HCT116 (cell line): Measurements from ENCODE around the gene ZDHHC14. TPM values are rescaled to one million over a fixed set of nuclear protein-coding genes. Genes with fewer than 3 reads are reported as not detected.

Experiments used
- ATAC-seq: fragments of 200-7000 bp; cut with Tn5 transposase; 2 replicates; pipeline ENCODE4 v1.9.1; 2020; ENCODE audit warnings: mild to moderate bottlenecking, moderate library complexity
- BruUV-seq: library from RNA; stranded (reverse); fragments of 400-500 nt; replicated peaks from 2 replicates; lab custom pipeline; 2021; lab: Mats Ljungman, UMichigan
- CTCF ChIA-PET: fragments of 300-600 bp; sonication (Branson Sonifier 250); formaldehyde crosslinking; loops from one replicate; lab custom pipeline; 2021; ENCODE audit warnings: antibody characterized with exemption; lab: Charles Lee
- POLR2A ChIA-PET: fragments of 300-600, 350-600 bp; sonication (Branson Sonifier 250); formaldehyde crosslinking; loops from one replicate; lab custom pipeline; 2021; ENCODE audit warnings: antibody characterized with exemption; lab: Charles Lee
- RAD21 ChIA-PET, 2 experiments: fragments of 300-600 bp; sonication (Branson Sonifier 250); formaldehyde crosslinking; loops; one replicate each; lab custom pipeline; 2023; ENCODE audit warnings: low total read pairs in 2 of 2; ENCODE audit not compliant: uncharacterized antibody in 2 of 2, unreplicated experiment in 2 of 2, low non-redundant PET in 1 of 2; lab: Charles Lee
- DNase-seq: peaks from one replicate; pipeline ENCODE4 v3.0.0-alpha.2; 2010; ENCODE audit warnings: low read depth, low spot score
- H2AFZ ChIP-seq: fragments of 200-600 bp; shearing (Covaris generic), sonication (generic); 2 replicates; pipeline ENCODE4 v1.6.1; 2017; ENCODE audit warnings: low read depth, mixed run types, mixed read lengths, antibody characterized with exemption, low read length; ENCODE audit not compliant: poor library complexity, severe bottlenecking
- H3K27ac ChIP-seq: 2 replicates; pipeline ENCODE4 v1.5.1; 2012; ENCODE audit warnings: low read depth, low read length
- H3K27me3 ChIP-seq: fragments of 200-600 bp; sonication (generic); 2 replicates; pipeline ENCODE4 v1.6.1; 2016; ENCODE audit warnings: mixed run types, low read length, mixed read lengths; ENCODE audit not compliant: insufficient read depth
- H3K36me3 ChIP-seq, 2 experiments: fragments of 200-500 bp in 1 of 2; fragments of 200-600 bp in 1 of 2; sonication (Bioruptor generic) in 1 of 2; sonication (generic) in 1 of 2; 2 replicates each; pipeline versions ENCODE4 v1.5.1 to v1.6.1; 2014 to 2016; ENCODE audit warnings: low read length in 2 of 2, inconsistent platforms in 1 of 2, mixed read lengths in 1 of 2, mixed run types in 1 of 2; ENCODE audit not compliant: insufficient read depth in 2 of 2, control insufficient read depth in 1 of 2
- H3K4me1 ChIP-seq, 2 experiments: fragments of 200-600 bp in 1 of 2; sonication (generic) in 1 of 2; 2 replicates each; pipeline versions ENCODE4 v1.5.1 to v1.6.1; 2012 to 2017; ENCODE audit warnings: low read length in 2 of 2, inconsistent platforms in 1 of 2, mild to moderate bottlenecking in 1 of 2, mixed read lengths in 1 of 2, mixed run types in 1 of 2, moderate library complexity in 1 of 2; ENCODE audit not compliant: insufficient read depth in 2 of 2, control insufficient read depth in 1 of 2
- H3K4me2 ChIP-seq: fragments of 200-600 bp; sonication (generic); 2 replicates; pipeline ENCODE4 v1.6.1; 2017; ENCODE audit warnings: mixed run types, low read length, mixed read lengths
- H3K4me3 ChIP-seq, 2 experiments: fragments of 200-600 bp in 1 of 2; sonication (generic) in 1 of 2; replicated peaks in 1 of 2; 2 replicates each; pipeline ENCODE4 v1.5.1; 2011 to 2016; ENCODE audit warnings: low read length in 2 of 2, control low read depth in 1 of 2, low read depth in 1 of 2, mild to moderate bottlenecking in 1 of 2, mixed read lengths in 1 of 2, mixed run types in 1 of 2
- H3K79me2 ChIP-seq: fragments of 200-600 bp; sonication (generic); 2 replicates; pipeline ENCODE4 v1.6.1; 2017; ENCODE audit warnings: mild to moderate bottlenecking, mixed run types, low read length, moderate library complexity, mixed read lengths; ENCODE audit not compliant: insufficient read depth
- H3K9ac ChIP-seq: fragments of 200-600 bp; sonication (generic); 2 replicates; pipeline ENCODE4 v1.6.1; 2016; ENCODE audit warnings: low read length, mixed read lengths
- H3K9me2 ChIP-seq: fragments of 200-600 bp; sonication (generic), shearing (Covaris generic); 2 replicates; pipeline ENCODE4 v1.6.1; 2017; ENCODE audit warnings: mixed run types, mild to moderate bottlenecking, moderate library complexity; ENCODE audit not compliant: insufficient read depth
- H3K9me3 ChIP-seq, 2 experiments: fragments of 200-500 bp in 1 of 2; fragments of 200-600 bp in 1 of 2; sonication (Bioruptor generic) in 1 of 2; sonication (generic) in 1 of 2; 2 replicates each; pipeline ENCODE4 v1.6.1; 2014 to 2017; ENCODE audit warnings: low read length in 2 of 2, mixed read lengths in 2 of 2, inconsistent platforms in 1 of 2, low read depth in 1 of 2, mild to moderate bottlenecking in 1 of 2, mixed run types in 1 of 2, moderate library complexity in 1 of 2; ENCODE audit not compliant: control insufficient read depth in 1 of 2, insufficient read depth in 1 of 2
- H4K20me1 ChIP-seq: fragments of 200-600 bp; sonication (generic), shearing (Covaris generic); 2 replicates; pipeline ENCODE4 v1.6.1; 2017; ENCODE audit warnings: mixed run types, mild to moderate bottlenecking, moderate library complexity; ENCODE audit not compliant: insufficient read depth
- ATF3 ChIP-seq: IDR thresholded peaks from 2 replicates; pipeline ENCODE4 v1.6.1; 2012
- CBX3 ChIP-seq: IDR thresholded peaks from 2 replicates; pipeline ENCODE4 v1.6.1; 2012; ENCODE audit warnings: low read depth
- CTCF ChIP-seq, 3 experiments: fragments of 200-600 bp in 1 of 3; sonication (generic) in 1 of 3; IDR thresholded peaks in 2 of 3; conservative IDR thresholded peaks in 1 of 3; 2 replicates each; pipeline ENCODE4 v1.5.1; 2012 to 2017; ENCODE audit warnings: low read depth in 2 of 3, low read length in 2 of 3, antibody characterized with exemption in 1 of 3, borderline replicate concordance in 1 of 3, control low read depth in 1 of 3, mild to moderate bottlenecking in 1 of 3, mixed read lengths in 1 of 3, mixed run types in 1 of 3, moderate library complexity in 1 of 3; ENCODE audit not compliant: insufficient read depth in 1 of 3
- EGR1 ChIP-seq: IDR thresholded peaks from 2 replicates; pipeline ENCODE4 v1.6.1; 2012; ENCODE audit warnings: low read depth
- ELF1 ChIP-seq: IDR thresholded peaks from 2 replicates; pipeline ENCODE4 v1.6.1; 2012; ENCODE audit warnings: low read depth, borderline replicate concordance
- EZH2 ChIP-seq: fragments of 200-600 bp; sonication (generic); IDR thresholded peaks from 2 replicates; pipeline ENCODE4 v1.6.1; 2017; ENCODE audit warnings: antibody characterized with exemption, mixed run types
- FOSL1 ChIP-seq: IDR thresholded peaks from 2 replicates; pipeline ENCODE4 v1.6.1; 2012; ENCODE audit warnings: low read depth
- SIN3A ChIP-seq: IDR thresholded peaks from 2 replicates; pipeline ENCODE4 v1.6.1; 2012; ENCODE audit warnings: low read depth
- SP1 ChIP-seq: IDR thresholded peaks from 2 replicates; pipeline ENCODE4 v1.6.1; 2012; ENCODE audit warnings: low read depth
- TCF7L2 ChIP-seq: IDR thresholded peaks from 2 replicates; pipeline ENCODE4 v1.7.0; 2011; ENCODE audit warnings: borderline replicate concordance, inconsistent platforms; ENCODE audit not compliant: insufficient read depth, insufficient read length; ENCODE audit errors: extremely low read depth
- YY1 ChIP-seq: IDR thresholded peaks from 2 replicates; pipeline ENCODE4 v1.6.1; 2011; ENCODE audit warnings: low read length, low read depth, moderate library complexity, mild to moderate bottlenecking; ENCODE audit not compliant: insufficient replicate concordance; ENCODE audit errors: extremely low read depth
- ZBTB33 ChIP-seq: IDR thresholded peaks from 2 replicates; pipeline ENCODE4 v1.6.1; 2011; ENCODE audit warnings: mild to moderate bottlenecking, low read length, moderate library complexity; ENCODE audit not compliant: insufficient replicate concordance; ENCODE audit errors: extremely low read depth
- intact Hi-C: fragments of 100-400 bp; cut with micrococcal nuclease; formaldehyde crosslinking; loops from 2 replicates; pipeline ENCODE4 v1.10.0; 2022
- total RNA-seq: library from RNA; stranded (reverse); gene quantifications from one replicate; pipeline ENCODE4 v1.2.1, GENCODE V29; 2021; ENCODE audit not compliant: unreplicated experiment

The ZDHHC14 gene
- total RNA-seq, 1 experiment from 2014 or later, result 5.3 TPM

- no TSS peak for BruUV-seq
- DNase-seq (no peak), ATAC-seq (no peak)
- ChIA-PET RAD21 (no interaction called here), CTCF (no interaction called here), POLR2A (no interaction called here)
- Histone ChIP-seq H3K27me3 (no peaks in the 10 kb centered on the region), H4K20me1 (no peaks in the 10 kb centered on the region), H2AFZ (no peak overlapping the region), H3K27ac (no peak overlapping the region), H3K9ac (no peak overlapping the region), H3K79me2 (peaks cover 22% of the 10 kb centered on the region; the same call in 1 of the 2 replicates), H3K4me2 (no peak overlapping the region), H3K4me1 (peaks cover 6 to 14% of the 10 kb centered on the region in 2 experiments; a peak in 3 of 4 replicates), H3K9me3 (peaks cover 7 to 11% of the 10 kb centered on the region in 2 experiments; a peak in 2 of 4 replicates), H3K4me3 (no peak overlapping the region), H3K36me3 (no peaks in the 10 kb centered on the region), H3K9me2 (no peaks in the 10 kb centered on the region)
- intact Hi-C loops, result no loop called here
- TF ChIP-seq TCF7L2 (no peak), ZBTB33 (no peak), YY1 (no peak), CTCF (IDR thresholded peaks at IDR 0.05 in 2 of 3, conservative IDR thresholded peaks at IDR 0.05 in 1 of 3; ENCODE audit: borderline replicate concordance in 1 of 3, insufficient read depth in 1 of 3, low read depth in 2 of 3, low read length in 2 of 3) (no peak), FOSL1 (no peak), ATF3 (no peak), EZH2 (no peak), SP1 (no peak), CBX3 (no peak), ELF1 (no peak), SIN3A (no peak), EGR1 (no peak)
Observed at GRCh38 chr6:157386023-157386422, 5.0 kb downstream of the ZDHHC14 start.
